ENCODE data around the gene PAFAH1B1. TPM values are rescaled to one million over a fixed set of nuclear protein-coding genes. Genes with fewer than 3 reads are reported as not detected.

PAFAH1B1 gene
- total and polyA plus RNA-seq, 2 donors (not counting 3 experiments of a cell fraction or from before 2014, with no cell fraction given), result 46.5 to 158 TPM

DNA sequence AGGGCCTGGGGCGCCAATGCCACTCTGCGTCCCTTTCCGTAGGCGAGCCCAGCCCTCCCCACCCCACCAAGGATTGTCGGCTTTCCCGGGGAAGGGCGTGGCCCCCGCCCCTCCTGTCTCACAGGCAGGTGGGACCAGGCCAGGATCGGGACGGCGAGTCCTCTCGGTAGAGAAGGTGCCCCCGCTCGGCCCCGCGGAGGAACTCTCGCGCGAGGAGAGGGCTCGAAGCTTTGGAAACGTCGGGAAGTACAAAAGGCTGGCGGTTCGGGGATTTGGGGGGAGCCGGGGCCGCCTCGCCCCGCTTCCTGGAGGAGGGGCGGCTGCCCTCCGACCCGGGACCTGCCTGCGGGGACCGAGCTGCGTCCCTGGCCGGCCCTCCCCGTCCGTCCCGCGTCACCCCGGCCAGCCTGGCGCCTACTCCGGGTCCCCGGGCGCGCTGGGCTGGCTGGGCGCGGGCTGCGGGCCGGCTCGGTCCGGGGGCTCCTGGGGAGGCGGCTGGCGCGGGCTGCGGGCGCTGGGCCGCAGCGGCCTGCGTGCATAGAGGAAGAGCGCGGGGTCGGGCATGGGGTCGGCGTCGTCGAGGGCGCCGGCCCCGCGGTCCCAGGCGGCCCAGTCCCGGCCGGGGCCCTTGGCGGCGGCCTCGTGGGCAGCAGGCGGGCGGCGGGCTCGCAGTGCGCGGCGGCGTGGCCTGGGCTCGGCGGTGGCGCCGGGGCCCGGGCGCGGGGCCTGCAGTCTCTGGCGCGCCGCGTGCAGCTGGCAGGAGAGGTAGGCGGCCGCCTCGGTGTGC lies 130.7 kb downstream of the PAFAH1B1 start:
- intact Hi-C loops (cut with micrococcal nuclease), result no loop called here
- TF ChIP-seq, protein P1, sequence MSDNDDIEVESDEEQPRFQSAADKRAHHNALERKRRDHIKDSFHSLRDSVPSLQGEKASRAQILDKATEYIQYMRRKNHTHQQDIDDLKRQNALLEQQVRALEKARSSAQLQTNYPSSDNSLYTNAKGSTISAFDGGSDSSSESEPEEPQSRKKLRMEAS (IDR thresholded peaks at IDR 0.05; ENCODE audit: insufficient read depth, insufficient read length), result no peak
- TF ChIP-seq GATA2 (IDR thresholded peaks at IDR 0.05; ENCODE audit: insufficient read depth, insufficient read length, low read depth, low read length) (no peak), POLR2A (IDR thresholded peaks at IDR 0.05; ENCODE audit: low read depth, low read length) (no peak), EZH2 (IDR thresholded peaks at IDR 0.05; ENCODE audit: borderline replicate concordance, low read depth, low read length, severe bottlenecking) (peak; percentile 84)
- TF ChIP-seq, protein P2, sequence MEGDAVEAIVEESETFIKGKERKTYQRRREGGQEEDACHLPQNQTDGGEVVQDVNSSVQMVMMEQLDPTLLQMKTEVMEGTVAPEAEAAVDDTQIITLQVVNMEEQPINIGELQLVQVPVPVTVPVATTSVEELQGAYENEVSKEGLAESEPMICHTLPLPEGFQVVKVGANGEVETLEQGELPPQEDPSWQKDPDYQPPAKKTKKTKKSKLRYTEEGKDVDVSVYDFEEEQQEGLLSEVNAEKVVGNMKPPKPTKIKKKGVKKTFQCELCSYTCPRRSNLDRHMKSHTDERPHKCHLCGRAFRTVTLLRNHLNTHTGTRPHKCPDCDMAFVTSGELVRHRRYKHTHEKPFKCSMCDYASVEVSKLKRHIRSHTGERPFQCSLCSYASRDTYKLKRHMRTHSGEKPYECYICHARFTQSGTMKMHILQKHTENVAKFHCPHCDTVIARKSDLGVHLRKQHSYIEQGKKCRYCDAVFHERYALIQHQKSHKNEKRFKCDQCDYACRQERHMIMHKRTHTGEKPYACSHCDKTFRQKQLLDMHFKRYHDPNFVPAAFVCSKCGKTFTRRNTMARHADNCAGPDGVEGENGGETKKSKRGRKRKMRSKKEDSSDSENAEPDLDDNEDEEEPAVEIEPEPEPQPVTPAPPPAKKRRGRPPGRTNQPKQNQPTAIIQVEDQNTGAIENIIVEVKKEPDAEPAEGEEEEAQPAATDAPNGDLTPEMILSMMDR (IDR thresholded peaks at IDR 0.05; ENCODE audit: extremely low read depth in 1 of 2, insufficient read depth in 1 of 2, low read depth in 1 of 2, low read length in 2 of 2), result no peak
- ChIA-PET CTCF (interaction anchor here (1.1 to 1.5 kb wide), 3 partner anchors 11 to 288 kb away, joined by 3 read pairs; no protein-coding TSS in a partner anchor), POLR2A (interaction anchor here (0.6 kb wide), 1 partner anchor 10 kb away, joined by 6 read pairs; no protein-coding TSS in a partner anchor)
- Histone ChIP-seq H3K4me2 (ENCODE audit: insufficient read depth, low read length) (peak overlapping the region; percentile 31), H3K79me2 (ENCODE audit: control insufficient read depth, insufficient read depth, low read length) (no peaks in the 10 kb centered on the region), H3K27ac (ENCODE audit: insufficient read depth, low read depth, low read length) (no peak overlapping the region), H2AFZ (ENCODE audit: low read depth, low read length) (peak overlapping the region; percentile 59), H3K36me3 (ENCODE audit: control insufficient read depth in 2 of 2, extremely low read depth in 1 of 2, insufficient read depth in 2 of 2, low read length in 2 of 2) (no peaks in the 10 kb centered on the region), H3K9me3 (replicated peaks; ENCODE audit: control insufficient read depth, insufficient read depth, low read length) (no peaks in the 10 kb centered on the region), H3K4me1 (ENCODE audit: control insufficient read depth, extremely low read depth, insufficient read depth, low read length) (no peaks in the 10 kb centered on the region), H3K4me3 (replicated peaks in 1 of 3; ENCODE audit: insufficient read depth in 1 of 3, low read depth in 1 of 3, low read length in 3 of 3) (no peak overlapping the region), H3K9me1 (replicated peaks; ENCODE audit: control insufficient read depth, extremely low read depth, insufficient read depth, low read length) (no peaks in the 10 kb centered on the region), H3K27me3 (ENCODE audit: control insufficient read depth in 2 of 2, insufficient read depth in 2 of 2, low read length in 2 of 2) (peaks cover 12 to 17% of the 10 kb centered on the region in 2 experiments), H3K9ac (replicated peaks; ENCODE audit: extremely low read depth, insufficient read depth, low read length) (no peak overlapping the region), H4K20me1 (replicated peaks; ENCODE audit: control insufficient read depth, extremely low read depth, insufficient read depth, low read length) (no peaks in the 10 kb centered on the region)
- no TSS peak for BruUV-seq (replicated peaks)
- dilution Hi-C loops (cut with MboI; ENCODE audit: extremely low pct_ligation_motif_present, low sequenced_read_pairs), result no loop called here
- DNase-seq (ENCODE audit: low read depth, low spot score) (no peak), FAIRE-seq (no peak)
